Measurements from ENCODE around the gene IGHMBP2.
"Not testable (repeated sequence)": the region's sequence is repeated elsewhere in the genome, so short reads cannot be mapped to it uniquely, and the experiment has no call there.

IGHMBP2 gene

GRCh38 chr11:68969386-68969785 lies 65.7 kb downstream of the IGHMBP2 start:
- H3K4me3 ChIP-seq (ENCODE audit: low read depth in 1 of 5, low read length in 5 of 5), result no peak overlapping the region

GRCh38 chr11:68970921-68971636 lies 67.4 kb downstream of the IGHMBP2 start:
- Histone ChIP-seq H3K27me3 (ENCODE audit: control insufficient read depth in 5 of 5, insufficient read depth in 4 of 5, low read length in 5 of 5) (peaks cover 0 to 15% (median 8%) of the 10 kb centered on the region in 5 donors), H3K9me3 (ENCODE audit: control insufficient read depth in 5 of 5, low read length in 5 of 5) (no peaks in the 10 kb centered on the region), H3K4me3 (ENCODE audit: low read depth in 1 of 5, low read length in 5 of 5) (no peak overlapping the region), H3K9ac (ENCODE audit: low read length in 5 of 5) (no peak overlapping the region), H3K36me3 (ENCODE audit: control insufficient read depth in 5 of 5, insufficient read depth in 5 of 5, low read length in 5 of 5) (no peaks in the 10 kb centered on the region), H3K27ac (ENCODE audit: low read depth, low read length) (no peak overlapping the region), H3K4me1 (ENCODE audit: control insufficient read depth in 5 of 5, insufficient read depth in 5 of 5, low read length in 5 of 5) (peaks cover 0 to 8% (median 0%) of the 10 kb centered on the region in 5 donors)

More at GRCh38 chr11:68969386-68969785, 65.7 kb downstream of the IGHMBP2 start:
- Histone ChIP-seq H3K27ac (ENCODE audit: low read depth, low read length) (no peak overlapping the region), H3K36me3 (ENCODE audit: control insufficient read depth in 5 of 5, insufficient read depth in 5 of 5, low read length in 5 of 5) (no peaks in the 10 kb centered on the region), H3K9me3 (ENCODE audit: control insufficient read depth in 5 of 5, low read length in 5 of 5) (no peaks in the 10 kb centered on the region), H3K4me1 (ENCODE audit: control insufficient read depth in 5 of 5, insufficient read depth in 5 of 5, low read length in 5 of 5) (no peaks in the 10 kb centered on the region), H3K27me3 (ENCODE audit: control insufficient read depth in 5 of 5, insufficient read depth in 4 of 5, low read length in 5 of 5) (peaks cover 0 to 15% (median 8%) of the 10 kb centered on the region in 5 donors), H3K9ac (ENCODE audit: low read length in 5 of 5) (no peak overlapping the region)

GRCh38 chr11:68973219-68973618 lies 69.5 kb downstream of the IGHMBP2 start:
- no peak overlapping the region for H3K9ac ChIP-seq (ENCODE audit: low read length in 5 of 5)
- H3K4me3 ChIP-seq (ENCODE audit: low read depth in 1 of 5, low read length in 5 of 5), result no peak overlapping the region

GRCh38 chr11:68973706-68974105 lies 70.0 kb downstream of the IGHMBP2 start:
- not testable (repeated sequence) for H3K4me3 ChIP-seq (ENCODE audit: low read depth in 1 of 5, low read length in 5 of 5); H3K27ac ChIP-seq (ENCODE audit: low read depth, low read length); H3K9me3 ChIP-seq (ENCODE audit: control insufficient read depth in 5 of 5, low read length in 5 of 5); H3K36me3 ChIP-seq (ENCODE audit: control insufficient read depth in 5 of 5, insufficient read depth in 5 of 5, low read length in 5 of 5); H3K9ac ChIP-seq (ENCODE audit: low read length in 5 of 5)
- Histone ChIP-seq H3K4me1 (ENCODE audit: control insufficient read depth in 5 of 5, insufficient read depth in 5 of 5, low read length in 5 of 5) (peaks cover 0 to 31% (median 9%) of the 10 kb centered on the region in 5 donors), H3K27me3 (ENCODE audit: control insufficient read depth in 5 of 5, insufficient read depth in 4 of 5, low read length in 5 of 5) (peaks cover 0 to 22% (median 2%) of the 10 kb centered on the region in 5 donors)

More at GRCh38 chr11:68973219-68973618, 69.5 kb downstream of the IGHMBP2 start:
- Histone ChIP-seq H3K27ac (ENCODE audit: low read depth, low read length) (no peak overlapping the region), H3K4me1 (ENCODE audit: control insufficient read depth in 5 of 5, insufficient read depth in 5 of 5, low read length in 5 of 5) (peaks cover 0 to 27% (median 4%) of the 10 kb centered on the region in 5 donors), H3K9me3 (ENCODE audit: control insufficient read depth in 5 of 5, low read length in 5 of 5) (no peaks in the 10 kb centered on the region), H3K36me3 (ENCODE audit: control insufficient read depth in 5 of 5, insufficient read depth in 5 of 5, low read length in 5 of 5) (no peaks in the 10 kb centered on the region), H3K27me3 (ENCODE audit: control insufficient read depth in 5 of 5, insufficient read depth in 4 of 5, low read length in 5 of 5) (peaks cover 0 to 20% (median 5%) of the 10 kb centered on the region in 5 donors)

GRCh38 chr11:68974421-68975194 lies 70.9 kb downstream of the IGHMBP2 start:
- no peak overlapping the region for H3K27ac ChIP-seq (ENCODE audit: low read depth, low read length)
- H3K27me3 ChIP-seq (ENCODE audit: control insufficient read depth in 5 of 5, insufficient read depth in 4 of 5, low read length in 5 of 5), result peaks cover 0 to 27% (median 9%) of the 10 kb centered on the region in 5 donors
- no peak overlapping the region for H3K4me3 ChIP-seq (ENCODE audit: low read depth in 1 of 5, low read length in 5 of 5)
- no peaks in the 10 kb centered on the region for H3K36me3 ChIP-seq (ENCODE audit: control insufficient read depth in 5 of 5, insufficient read depth in 5 of 5, low read length in 5 of 5)
- H3K4me1 ChIP-seq (ENCODE audit: control insufficient read depth in 5 of 5, insufficient read depth in 5 of 5, low read length in 5 of 5), result peaks cover 0 to 40% (median 16%) of the 10 kb centered on the region in 5 donors
- H3K9me3 ChIP-seq (ENCODE audit: control insufficient read depth in 5 of 5, low read length in 5 of 5), result no peaks in the 10 kb centered on the region
- no peak overlapping the region for H3K9ac ChIP-seq (ENCODE audit: low read length in 5 of 5)

GRCh38 chr11:68976095-68976494 lies 72.4 kb downstream of the IGHMBP2 start:
- Histone ChIP-seq H3K36me3 (ENCODE audit: control insufficient read depth in 5 of 5, insufficient read depth in 5 of 5, low read length in 5 of 5) (no peaks in the 10 kb centered on the region), H3K27ac (ENCODE audit: low read depth, low read length) (no peak overlapping the region), H3K27me3 (ENCODE audit: control insufficient read depth in 5 of 5, insufficient read depth in 4 of 5, low read length in 5 of 5) (peaks cover 5 to 28% (median 10%) of the 10 kb centered on the region in 5 donors), H3K4me3 (ENCODE audit: low read depth in 1 of 5, low read length in 5 of 5) (no peak overlapping the region), H3K4me1 (ENCODE audit: control insufficient read depth in 5 of 5, insufficient read depth in 5 of 5, low read length in 5 of 5) (peaks cover 0 to 42% (median 16%) of the 10 kb centered on the region in 5 donors), H3K9me3 (ENCODE audit: control insufficient read depth in 5 of 5, low read length in 5 of 5) (no peaks in the 10 kb centered on the region), H3K9ac (ENCODE audit: low read length in 5 of 5) (no peak overlapping the region)

GRCh38 chr11:68976563-68976962 lies 72.9 kb downstream of the IGHMBP2 start:
- H3K9ac ChIP-seq (ENCODE audit: low read length in 5 of 5), result no peak overlapping the region
- H3K4me3 ChIP-seq (ENCODE audit: low read depth in 1 of 5, low read length in 5 of 5), result no peak overlapping the region
- H3K36me3 ChIP-seq (ENCODE audit: control insufficient read depth in 5 of 5, insufficient read depth in 5 of 5, low read length in 5 of 5), result no peaks in the 10 kb centered on the region
- peaks cover 5 to 23% (median 9%) of the 10 kb centered on the region in 5 donors for H3K27me3 ChIP-seq (ENCODE audit: control insufficient read depth in 5 of 5, insufficient read depth in 4 of 5, low read length in 5 of 5)
- H3K4me1 ChIP-seq (ENCODE audit: control insufficient read depth in 5 of 5, insufficient read depth in 5 of 5, low read length in 5 of 5), result peaks cover 0 to 42% (median 16%) of the 10 kb centered on the region in 5 donors
- no peaks in the 10 kb centered on the region for H3K9me3 ChIP-seq (ENCODE audit: control insufficient read depth in 5 of 5, low read length in 5 of 5)
- H3K27ac ChIP-seq (ENCODE audit: low read depth, low read length), result no peak overlapping the region

- Histone ChIP-seq H3K4me3 (ENCODE audit: low read depth in 1 of 5, low read length in 5 of 5) (no peak overlapping the region), H3K36me3 (ENCODE audit: control insufficient read depth in 5 of 5, insufficient read depth in 5 of 5, low read length in 5 of 5) (no peaks in the 10 kb centered on the region), H3K9me3 (ENCODE audit: control insufficient read depth in 5 of 5, low read length in 5 of 5) (peaks cover 0 to 6% (median 4%) of the 10 kb centered on the region in 5 donors), H3K4me1 (ENCODE audit: control insufficient read depth in 5 of 5, insufficient read depth in 5 of 5, low read length in 5 of 5) (peaks cover 0 to 42% (median 16%) of the 10 kb centered on the region in 5 donors), H3K9ac (ENCODE audit: low read length in 5 of 5) (no peak overlapping the region), H3K27me3 (ENCODE audit: control insufficient read depth in 5 of 5, insufficient read depth in 4 of 5, low read length in 5 of 5) (peaks cover 5 to 23% (median 9%) of the 10 kb centered on the region in 5 donors), H3K27ac (ENCODE audit: low read depth, low read length) (no peak overlapping the region)
Measured at GRCh38 chr11:68977781-68978625, 74.3 kb downstream of the IGHMBP2 start.

GRCh38 chr11:68978626-68978930 lies 74.9 kb downstream of the IGHMBP2 start:
- Histone ChIP-seq H3K9ac (ENCODE audit: low read length in 5 of 5) (peak overlapping the region in 1 of 5 donors; percentile 51), H3K27ac (ENCODE audit: low read depth, low read length) (no peak overlapping the region), H3K27me3 (ENCODE audit: control insufficient read depth in 5 of 5, insufficient read depth in 4 of 5, low read length in 5 of 5) (peaks cover 5 to 23% (median 9%) of the 10 kb centered on the region in 5 donors), H3K9me3 (ENCODE audit: control insufficient read depth in 5 of 5, low read length in 5 of 5) (peaks cover 0 to 6% (median 4%) of the 10 kb centered on the region in 5 donors), H3K4me1 (ENCODE audit: control insufficient read depth in 5 of 5, insufficient read depth in 5 of 5, low read length in 5 of 5) (peaks cover 0 to 42% (median 16%) of the 10 kb centered on the region in 5 donors), H3K4me3 (ENCODE audit: low read depth in 1 of 5, low read length in 5 of 5) (peak overlapping the region in 1 of 5 donors; percentile 41), H3K36me3 (ENCODE audit: control insufficient read depth in 5 of 5, insufficient read depth in 5 of 5, low read length in 5 of 5) (no peaks in the 10 kb centered on the region)
